HL-60/S4 (cell line): ENCODE measurements around the gene NTSR1.

ENCODE experiments used
- in situ Hi-C: fragments of 300-500 bp; cut with MboI; formaldehyde crosslinking; loops from 2 replicates; pipeline ENCODE4 v1.14.3; 2022; ENCODE audit warnings: low sequenced_read_pairs

Gene NTSR1

GRCh38 chr20:62778601-62779416, 70.2 kb downstream of the NTSR1 start:
- in situ Hi-C loops: loop anchor here (25.0 kb wide), 2 partner anchors 292 to 367 kb away; partner anchors contain the start of genes CABLES2 and GATA5

DNA sequence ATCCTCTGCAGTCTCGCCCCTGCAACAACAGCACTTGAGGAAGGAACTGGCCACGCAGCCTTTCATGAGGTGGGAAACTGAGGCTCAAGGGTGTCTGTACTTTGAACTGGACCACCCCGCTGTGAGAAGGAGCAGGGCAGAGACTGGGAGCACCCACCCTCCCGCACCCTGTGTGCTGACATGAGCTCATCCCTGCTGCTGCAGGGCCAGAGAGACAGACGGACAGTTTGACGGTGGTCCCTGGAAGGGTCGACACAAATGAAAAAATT, 70.7 kb downstream of the NTSR1 start:
- in situ Hi-C loops: loop anchor here (25.0 kb wide), 2 partner anchors 292 to 367 kb away; partner anchors contain the start of genes CABLES2 and GATA5

- in situ Hi-C loops: loop anchor here (25.0 kb wide), 2 partner anchors 293 to 368 kb away; partner anchors contain the start of genes CABLES2 and GATA5
Observed at GRCh38 chr20:62780204-62780603, 71.6 kb downstream of the NTSR1 start.

DNA sequence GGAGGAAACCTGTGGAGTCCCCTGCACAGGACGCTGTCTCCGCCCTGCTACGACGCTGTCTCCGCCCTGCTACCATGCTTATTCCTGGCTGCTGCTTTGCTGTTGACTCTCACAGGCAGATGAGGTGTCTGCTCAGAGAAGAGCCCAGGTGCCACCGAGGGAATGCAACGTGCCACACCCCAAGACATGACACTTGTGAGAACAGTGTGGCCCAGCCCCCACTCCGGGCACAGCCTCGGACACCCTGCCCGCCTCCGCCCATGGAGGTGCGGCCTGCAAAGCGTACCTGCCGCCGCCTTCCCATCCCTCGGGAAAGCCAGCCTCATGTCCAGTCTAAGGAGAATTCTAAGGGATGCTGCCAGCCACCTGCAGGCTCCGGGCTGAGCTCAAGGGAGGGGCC, 72.1 kb downstream of the NTSR1 start:
- in situ Hi-C loops: loop anchor here (25.0 kb wide), 2 partner anchors 293 to 368 kb away; partner anchors contain the start of genes CABLES2 and GATA5

DNA sequence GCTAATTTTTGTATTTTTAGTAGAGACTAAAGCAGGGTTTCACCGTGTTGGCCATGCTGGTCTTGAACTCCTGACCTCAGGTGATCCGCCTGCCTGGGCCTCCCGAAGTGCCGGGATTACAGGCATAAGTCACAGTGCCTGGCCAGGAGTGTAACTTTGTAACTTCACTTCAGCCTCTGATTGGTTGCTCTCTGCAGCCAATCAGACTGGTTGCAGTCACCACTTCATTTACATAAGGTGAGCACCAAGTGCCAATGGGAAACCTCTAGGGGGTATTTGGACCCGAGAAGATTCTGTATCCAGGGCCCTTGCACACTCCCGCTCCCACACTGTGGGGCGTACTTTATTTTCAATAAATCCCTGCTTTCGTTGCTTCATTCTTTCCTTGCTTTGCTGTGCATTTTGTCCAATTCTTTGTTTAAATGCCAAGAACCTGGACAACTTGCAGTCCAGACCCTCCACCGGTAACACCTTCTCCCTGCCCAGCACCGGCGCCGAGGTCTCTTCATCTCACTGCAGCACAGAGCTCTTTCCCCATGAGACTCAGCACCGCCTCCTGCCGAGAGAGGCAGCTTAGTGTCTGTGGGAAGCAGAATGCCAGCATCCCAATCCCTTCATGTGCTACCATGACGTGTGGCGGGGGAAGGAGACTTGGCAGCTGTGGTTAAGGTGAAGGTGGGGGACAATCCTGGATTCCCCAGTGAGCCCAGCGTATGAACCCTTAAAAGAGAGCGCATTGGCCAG, 73.7 kb downstream of the NTSR1 start:
- in situ Hi-C loops: loop anchor here (25.0 kb wide), 2 partner anchors 295 to 370 kb away; partner anchors contain the start of genes CABLES2 and GATA5

DNA sequence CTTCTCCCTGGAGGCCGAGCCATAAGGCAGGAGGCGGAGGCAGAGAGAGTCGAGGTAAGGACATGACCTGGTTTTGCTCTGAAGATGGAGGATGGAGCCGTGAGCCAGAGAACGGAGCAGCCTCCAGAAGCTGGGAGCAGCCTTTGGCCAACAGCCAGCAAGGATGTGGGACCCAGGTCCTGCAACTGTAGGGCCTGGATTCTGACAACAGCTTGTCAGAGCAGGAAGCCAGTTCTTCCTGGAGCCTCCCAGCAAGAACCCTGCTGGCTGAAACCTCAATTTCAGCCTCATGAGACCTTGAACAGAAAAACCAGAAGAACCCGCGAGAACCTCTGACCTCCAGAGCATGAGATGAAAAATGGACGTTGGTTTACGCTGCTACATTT, 74.2 kb downstream of the NTSR1 start:
- in situ Hi-C loops: loop anchor here (25.0 kb wide), 2 partner anchors 296 to 371 kb away; partner anchors contain the start of genes CABLES2 and GATA5

DNA sequence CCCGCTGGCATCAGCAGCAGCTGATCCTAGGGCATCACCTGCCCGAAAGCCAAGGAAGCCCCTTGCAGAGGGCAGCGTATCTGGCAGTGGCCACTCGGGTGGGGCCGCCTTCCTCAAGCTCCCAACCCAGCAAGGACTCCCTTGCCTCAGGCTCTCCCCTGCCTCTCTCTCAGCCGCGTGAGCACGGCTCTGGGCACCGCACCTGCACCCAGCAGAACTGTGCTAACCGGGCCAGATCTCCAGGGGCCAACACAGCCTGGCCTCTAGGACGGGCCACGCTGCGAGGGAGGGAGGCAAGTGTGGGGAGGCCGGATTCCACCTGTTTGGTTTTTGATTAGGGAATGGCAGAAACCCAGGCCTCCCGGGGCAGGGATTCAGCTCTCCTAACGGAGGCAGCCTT, 75.9 kb downstream of the NTSR1 start:
- in situ Hi-C loops: loop anchor here (25.0 kb wide), 2 partner anchors 297 to 372 kb away; partner anchors contain the start of genes CABLES2 and GATA5

DNA sequence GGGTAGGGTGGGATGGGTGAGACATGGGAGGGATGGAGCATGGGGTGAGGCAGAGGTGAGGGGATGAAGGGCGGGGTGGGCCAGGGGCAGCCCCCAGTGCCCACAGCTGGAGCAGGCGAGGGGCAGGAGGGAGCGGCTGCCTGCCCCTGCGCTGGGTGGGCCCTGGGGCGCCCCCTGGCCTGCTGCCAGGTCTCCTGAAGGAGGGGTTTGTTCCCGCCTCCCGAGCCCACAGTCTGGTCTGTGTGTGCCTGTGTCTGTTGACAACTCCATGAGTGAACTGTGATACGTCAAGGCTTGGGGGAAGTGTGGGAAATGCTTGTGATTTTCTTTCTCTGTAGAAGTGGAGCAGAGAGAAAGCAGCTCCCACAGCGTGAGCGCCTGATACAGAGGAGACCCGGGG, 76.8 kb downstream of the NTSR1 start:
- in situ Hi-C loops: loop anchor here (25.0 kb wide), 2 partner anchors 298 to 373 kb away; partner anchors contain the start of genes CABLES2 and GATA5

DNA sequence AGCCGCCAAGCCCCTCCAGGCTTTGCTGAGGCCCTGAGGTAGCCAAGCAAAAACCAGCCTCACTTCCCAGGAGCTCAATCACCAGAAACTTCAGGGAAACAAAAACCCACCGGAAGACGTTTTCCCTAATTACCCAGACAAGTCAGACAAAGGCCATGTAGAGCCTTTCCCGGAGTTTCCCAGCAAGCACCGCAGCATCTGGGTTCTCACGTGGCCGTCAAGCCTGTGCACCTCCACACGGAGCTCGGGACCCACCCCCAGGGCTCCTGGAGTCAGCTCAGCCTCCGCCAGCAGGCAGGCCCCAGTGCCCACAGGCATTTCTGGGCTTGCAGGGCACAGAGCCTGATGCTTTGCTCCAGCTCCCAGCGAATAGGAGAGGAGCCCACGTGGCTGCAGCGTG, 77.5 kb downstream of the NTSR1 start:
- in situ Hi-C loops: loop anchor here (25.0 kb wide), 2 partner anchors 299 to 374 kb away; partner anchors contain the start of genes CABLES2 and GATA5

GRCh38 chr20:62787321-62787720, 78.7 kb downstream of the NTSR1 start:
- in situ Hi-C loops: loop anchor here (25.0 kb wide), 2 partner anchors 300 to 375 kb away; partner anchors contain the start of genes CABLES2 and GATA5

- in situ Hi-C loops: loop anchor here (25.0 kb wide), 2 partner anchors 301 to 376 kb away; partner anchors contain the start of genes CABLES2 and GATA5
Observed at GRCh38 chr20:62787866-62788265, 79.2 kb downstream of the NTSR1 start.

- in situ Hi-C loops: loop anchor here (25.0 kb wide), 2 partner anchors 301 to 376 kb away; partner anchors contain the start of genes CABLES2 and GATA5
Observed at GRCh38 chr20:62788607-62789006, 80.0 kb downstream of the NTSR1 start.

DNA sequence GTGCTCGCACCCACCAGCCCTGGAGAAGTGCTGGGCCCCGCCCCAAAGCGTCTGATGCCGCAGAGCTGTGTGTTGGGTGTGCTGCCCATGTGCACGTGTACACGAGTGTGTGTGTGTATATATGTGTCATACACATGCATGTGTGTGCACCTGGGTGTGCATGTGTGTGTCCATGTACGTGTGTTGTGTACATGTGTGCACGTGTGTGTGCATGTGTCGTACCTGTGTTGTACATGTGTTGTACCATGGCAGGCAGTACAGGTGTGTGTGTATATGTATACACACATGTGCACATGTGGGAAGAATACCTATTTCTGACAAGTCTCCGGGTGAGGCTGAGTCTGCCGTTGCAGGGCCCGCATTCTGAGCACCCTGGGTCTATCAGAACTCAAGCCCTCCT, 81.4 kb downstream of the NTSR1 start:
- in situ Hi-C loops: loop anchor here (5.0 to 25.0 kb wide), 4 partner anchors 123 to 485 kb away; partner anchors contain the start of genes ADRM1, CABLES2 and GATA5

DNA sequence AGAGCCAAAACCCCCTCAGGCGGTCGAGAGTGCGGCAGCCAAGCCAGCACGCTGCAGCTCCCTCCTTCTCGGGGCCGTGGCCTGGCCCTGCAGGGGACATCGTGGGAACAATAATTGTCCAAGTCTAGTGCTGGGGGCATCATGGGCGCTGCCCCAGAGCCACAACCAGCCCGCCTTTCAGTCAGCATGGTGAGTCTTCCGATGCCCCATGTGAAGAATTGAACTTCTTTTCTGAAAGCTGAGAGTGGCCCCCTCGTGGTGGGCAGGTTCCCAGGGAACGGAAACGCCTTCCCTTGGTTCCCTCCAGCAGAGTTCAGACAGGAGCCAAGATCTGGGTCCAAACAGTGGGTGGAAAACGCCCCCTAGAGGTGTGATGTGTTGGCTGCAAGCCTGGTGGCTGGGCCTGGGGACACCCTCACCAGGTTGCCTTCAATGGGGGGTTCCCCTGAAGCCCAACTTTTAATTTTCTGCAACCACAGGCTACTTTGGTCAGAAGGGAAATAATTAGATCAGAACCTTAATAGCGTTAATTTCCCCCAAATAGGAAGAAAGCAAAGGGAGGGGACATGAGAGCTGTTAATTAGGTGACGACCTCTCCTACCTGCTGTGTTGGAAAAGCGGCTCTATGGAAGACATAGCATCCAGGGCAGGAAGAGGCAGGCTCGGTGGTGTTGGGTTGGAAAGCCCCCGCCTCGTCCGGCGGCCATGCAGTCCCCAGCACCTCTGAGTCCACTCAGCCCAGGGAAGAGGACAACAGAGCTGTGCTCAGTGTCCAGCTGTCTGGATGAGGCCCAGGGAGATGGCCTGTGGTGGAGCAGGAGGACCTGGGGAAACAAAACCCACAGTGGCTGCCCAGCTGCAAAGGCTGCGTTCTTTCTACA, 82.9 kb downstream of the NTSR1 start:
- in situ Hi-C loops: loop anchor here (5.0 to 25.0 kb wide), 4 partner anchors 124 to 487 kb away; partner anchors contain the start of genes ADRM1, CABLES2 and GATA5

DNA sequence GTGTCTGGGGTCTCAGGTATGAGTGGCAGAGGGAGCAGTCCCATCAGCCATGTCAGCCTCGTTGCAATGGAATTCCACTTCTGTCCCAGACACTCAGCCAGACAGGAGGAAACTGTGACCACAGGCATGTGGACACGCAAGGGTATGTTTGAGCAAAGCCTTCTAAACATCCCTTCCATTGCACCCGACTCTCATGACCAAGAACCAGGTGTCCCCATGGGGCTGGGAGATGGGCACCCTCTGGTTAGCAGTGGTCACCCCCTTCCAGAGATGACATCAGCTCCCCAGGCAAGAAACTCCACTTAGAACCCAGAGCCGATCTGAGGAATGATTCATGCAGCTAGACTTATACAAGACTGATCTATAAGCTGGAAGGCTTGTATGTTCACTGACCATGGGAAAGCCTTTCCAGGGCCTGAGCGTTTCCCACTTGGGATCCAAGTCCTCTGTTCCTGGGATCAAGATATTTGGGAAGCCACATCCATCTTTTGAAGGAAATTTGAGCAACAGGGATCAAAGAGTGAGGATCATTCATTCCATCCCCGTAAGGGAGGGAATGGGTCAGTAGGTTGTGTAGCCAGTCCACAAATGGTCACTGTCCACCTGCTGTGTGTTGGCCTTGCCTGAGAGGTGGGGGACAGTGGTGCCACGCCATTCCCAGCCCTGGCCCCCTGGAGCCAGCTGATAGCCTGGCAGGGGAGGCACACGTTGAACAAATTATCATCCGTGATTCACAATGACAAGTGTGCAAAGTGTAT, 83.7 kb downstream of the NTSR1 start:
- in situ Hi-C loops: loop anchor here (5.0 to 25.0 kb wide), 4 partner anchors 125 to 488 kb away; partner anchors contain the start of genes ADRM1, CABLES2 and GATA5

- in situ Hi-C loops: loop anchor here (5.0 to 25.0 kb wide), 4 partner anchors 126 to 488 kb away; partner anchors contain the start of genes ADRM1, CABLES2 and GATA5
Observed at GRCh38 chr20:62792940-62793756, 84.5 kb downstream of the NTSR1 start.

GRCh38 chr20:62793757-62794006, 85.0 kb downstream of the NTSR1 start:
- in situ Hi-C loops: loop anchor here (5.0 to 25.0 kb wide), 4 partner anchors 126 to 489 kb away; partner anchors contain the start of genes ADRM1, CABLES2 and GATA5

DNA sequence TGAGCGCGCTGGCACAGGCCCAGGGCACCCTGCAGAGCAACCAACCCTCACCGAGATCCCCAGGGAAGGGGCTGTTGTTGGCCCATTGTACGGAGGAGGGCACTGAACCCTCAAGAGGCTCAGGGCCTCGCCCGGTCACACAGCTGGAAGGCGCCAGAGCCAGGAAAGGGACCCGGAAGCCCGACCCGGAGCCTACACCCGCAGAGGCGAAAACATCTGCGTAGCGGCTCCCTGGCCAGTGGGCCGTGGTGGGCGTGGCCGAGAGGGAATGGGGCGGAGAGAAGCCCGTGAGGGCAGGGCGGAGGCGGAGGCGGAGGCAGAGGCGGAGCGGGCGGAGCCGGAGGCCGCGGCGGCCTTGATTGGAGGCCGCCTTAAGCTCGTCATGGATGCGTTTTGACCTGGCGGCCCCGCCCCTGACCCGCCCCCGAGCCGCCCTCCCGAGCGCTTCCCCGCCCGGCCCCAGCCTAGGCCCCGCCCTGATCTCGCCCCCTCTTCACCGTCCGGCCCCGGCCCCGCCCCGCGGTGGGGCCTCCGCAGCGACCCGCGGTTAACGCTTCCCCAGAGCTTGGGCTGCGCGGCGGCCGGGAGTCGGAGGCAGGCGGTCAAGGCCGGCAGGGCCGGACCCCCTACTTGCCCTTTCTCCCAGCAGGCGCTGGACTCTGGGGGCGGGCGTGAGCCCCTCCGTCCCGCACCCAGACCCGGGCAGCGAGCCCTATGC, 85.5 kb downstream of the NTSR1 start:
- in situ Hi-C loops: loop anchor here (5.0 to 25.0 kb wide), 4 partner anchors 127 to 489 kb away; partner anchors contain the start of genes ADRM1, CABLES2 and GATA5
